Stimulated activated CD4-positive, alpha-beta T cell treated with anti-CD3 and anti-CD28 coated beads, Interleukin-4, amount 100 ng/mL, for 24 hours (primary cell): Measurements from ENCODE around the gene KCNK15.

Experiments used
- DNase-seq: peaks from one replicate; pipeline ENCODE4 v3.0.0-alpha.2; 2020

The KCNK15 gene

GRCh38 chr20:44736170-44737021, 9.3 kb upstream of the KCNK15 start:
- peak; percentile 34 for DNase-seq

- DNase-seq = no peak
Observed at GRCh38 chr20:44737116-44737515, 8.5 kb upstream of the KCNK15 start.

- peak; percentile 52 for DNase-seq
Observed at GRCh38 chr20:44738813-44739477, 6.7 kb upstream of the KCNK15 start.

GRCh38 chr20:44739942-44740341, 5.7 kb upstream of the KCNK15 start:
- DNase-seq = no peak

- DNase-seq = no peak
Observed at GRCh38 chr20:44742304-44743079, 3.2 kb upstream of the KCNK15 start.

GRCh38 chr20:44743080-44743701, 2.5 kb upstream of the KCNK15 start:
- DNase-seq = no peak

- DNase-seq = no peak
Observed at GRCh38 chr20:44743916-44744655, 1.6 kb upstream of the KCNK15 start.

GRCh38 chr20:44745122-44745597, 505 bp upstream of the KCNK15 start:
- DNase-seq = no peak

GRCh38 chr20:44746367-44747165, 901 bp downstream of the KCNK15 start:
- DNase-seq = no peak

GRCh38 chr20:44747166-44748004, 1.7 kb downstream of the KCNK15 start:
- peak; percentile 72 for DNase-seq

GRCh38 chr20:44748005-44748370, 2.3 kb downstream of the KCNK15 start:
- no peak for DNase-seq

GRCh38 chr20:44750081-44750805, 4.6 kb downstream of the KCNK15 start:
- DNase-seq = no peak

GRCh38 chr20:44752099-44752931, 6.7 kb downstream of the KCNK15 start:
- no peak for DNase-seq

- DNase-seq = no peak
Observed at GRCh38 chr20:44754554-44754953, 8.9 kb downstream of the KCNK15 start.

GRCh38 chr20:44756011-44756688, 10.5 kb downstream of the KCNK15 start:
- DNase-seq = no peak

GRCh38 chr20:44756956-44757355, 11.3 kb downstream of the KCNK15 start:
- no peak for DNase-seq

- no peak for DNase-seq
Observed at GRCh38 chr20:44758247-44759101, 12.8 kb downstream of the KCNK15 start.
